ENCODE measurements around the gene ASCL5.
A peak's percentile ranks its signal among the peaks of the same experiment; 100 is the strongest.

Gene ASCL5

GRCh38 chr1:201080135-201080534, 46.8 kb downstream of the ASCL5 start:
- Histone ChIP-seq H3K36me3 (ENCODE audit: control insufficient read depth, low read length) (no peaks in the 10 kb centered on the region), H3K4me1 (ENCODE audit: control insufficient read depth, low read length) (no peaks in the 10 kb centered on the region), H3K9me3 (ENCODE audit: control insufficient read depth, insufficient read depth, low read length) (no peaks in the 10 kb centered on the region), H3K9me2 (replicated peaks; ENCODE audit: control insufficient read depth, low read length) (no peaks in the 10 kb centered on the region), H3K4me3 (ENCODE audit: low read length) (no peak overlapping the region), H3F3A (ENCODE audit: control insufficient read depth, insufficient read depth) (no peaks in the 10 kb centered on the region), H3K79me2 (ENCODE audit: control insufficient read depth, low read length) (no peaks in the 10 kb centered on the region), H3K4me2 (ENCODE audit: low read length) (no peak overlapping the region), H4K20me1 (ENCODE audit: control insufficient read depth, insufficient read depth, low read depth, low read length) (no peaks in the 10 kb centered on the region), H3K27me3 (ENCODE audit: control insufficient read depth, low read length) (peaks cover 6% of the 10 kb centered on the region; the same call in 1 of the 2 replicates), H3K27ac (ENCODE audit: low read depth, low read length) (no peak overlapping the region)
- no peak for TF ChIP-seq EZH2phosphoT487 (IDR thresholded peaks at IDR 0.05; ENCODE audit: borderline replicate concordance, low read length)
- TF ChIP-seq CTCF (IDR thresholded peaks at IDR 0.05; ENCODE audit: low read depth, low read length, poor library complexity, severe bottlenecking) = peak; percentile 26

GRCh38 chr1:201077736-201078135, 49.2 kb downstream of the ASCL5 start:
- no peak overlapping the region for H3K27ac ChIP-seq (ENCODE audit: low read depth, low read length)
- H3K9me2 ChIP-seq (replicated peaks; ENCODE audit: control insufficient read depth, low read length) = no peaks in the 10 kb centered on the region
- no peak overlapping the region for H3K4me3 ChIP-seq (ENCODE audit: low read length)
- no peaks in the 10 kb centered on the region; the same call in 1 of the 2 replicates for H3K27me3 ChIP-seq (ENCODE audit: control insufficient read depth, low read length)
- no peaks in the 10 kb centered on the region for H4K20me1 ChIP-seq (ENCODE audit: control insufficient read depth, insufficient read depth, low read depth, low read length)
- H3K4me2 ChIP-seq (ENCODE audit: low read length) = no peak overlapping the region
- no peak for TF ChIP-seq EZH2phosphoT487 (IDR thresholded peaks at IDR 0.05; ENCODE audit: borderline replicate concordance, low read length)
- no peak for TF ChIP-seq CTCF (IDR thresholded peaks at IDR 0.05; ENCODE audit: low read depth, low read length, poor library complexity, severe bottlenecking)
- no peaks in the 10 kb centered on the region for H3F3A ChIP-seq (ENCODE audit: control insufficient read depth, insufficient read depth)
- no peaks in the 10 kb centered on the region for H3K4me1 ChIP-seq (ENCODE audit: control insufficient read depth, low read length)
- H3K79me2 ChIP-seq (ENCODE audit: control insufficient read depth, low read length) = no peaks in the 10 kb centered on the region
- no peaks in the 10 kb centered on the region for H3K9me3 ChIP-seq (ENCODE audit: control insufficient read depth, insufficient read depth, low read length)
- H3K36me3 ChIP-seq (ENCODE audit: control insufficient read depth, low read length) = no peaks in the 10 kb centered on the region

GRCh38 chr1:201077116-201077515, 49.9 kb downstream of the ASCL5 start:
- no peaks in the 10 kb centered on the region for H3K79me2 ChIP-seq (ENCODE audit: control insufficient read depth, low read length)
- H3F3A ChIP-seq (ENCODE audit: control insufficient read depth, insufficient read depth) = no peaks in the 10 kb centered on the region
- H3K4me1 ChIP-seq (ENCODE audit: control insufficient read depth, low read length) = no peaks in the 10 kb centered on the region
- no peak overlapping the region for H3K4me3 ChIP-seq (ENCODE audit: low read length)
- H3K9me2 ChIP-seq (replicated peaks; ENCODE audit: control insufficient read depth, low read length) = no peaks in the 10 kb centered on the region
- H3K9me3 ChIP-seq (ENCODE audit: control insufficient read depth, insufficient read depth, low read length) = no peaks in the 10 kb centered on the region
- no peak overlapping the region for H3K27ac ChIP-seq (ENCODE audit: low read depth, low read length)
- H3K27me3 ChIP-seq (ENCODE audit: control insufficient read depth, low read length) = no peaks in the 10 kb centered on the region; the same call in 1 of the 2 replicates
- H4K20me1 ChIP-seq (ENCODE audit: control insufficient read depth, insufficient read depth, low read depth, low read length) = no peaks in the 10 kb centered on the region
- no peak for TF ChIP-seq CTCF (IDR thresholded peaks at IDR 0.05; ENCODE audit: low read depth, low read length, poor library complexity, severe bottlenecking)
- TF ChIP-seq EZH2phosphoT487 (IDR thresholded peaks at IDR 0.05; ENCODE audit: borderline replicate concordance, low read length) = no peak
- H3K36me3 ChIP-seq (ENCODE audit: control insufficient read depth, low read length) = no peaks in the 10 kb centered on the region
- H3K4me2 ChIP-seq (ENCODE audit: low read length) = no peak overlapping the region
